ENCODE results near the gene SNAPC1. TPM values are rescaled to one million over a fixed set of nuclear protein-coding genes. Genes with fewer than 3 reads are reported as not detected.

Gene SNAPC1
- total RNA-seq, 1 donor = 9.9 TPM

DNA sequence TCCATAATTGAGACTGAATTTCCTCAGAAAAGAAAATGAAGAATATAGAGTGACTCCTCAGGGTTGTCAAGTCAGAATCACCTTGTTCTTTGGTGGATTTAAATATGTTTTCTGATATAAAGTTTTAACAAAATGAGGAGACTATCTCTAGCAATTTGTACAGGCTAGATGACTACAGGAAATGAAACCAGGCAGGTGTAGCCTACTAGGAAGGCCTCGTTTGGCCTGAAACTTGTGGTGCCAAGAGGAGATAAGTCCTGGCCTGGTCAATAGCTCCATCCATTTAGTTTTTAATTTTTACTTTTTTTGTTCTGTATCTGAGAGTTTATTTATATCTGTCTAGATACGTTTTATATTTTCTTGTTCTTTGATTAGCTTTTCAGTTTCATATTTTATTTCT lies 41.5 kb downstream of the SNAPC1 start:
- TF ChIP-seq, protein P1, sequence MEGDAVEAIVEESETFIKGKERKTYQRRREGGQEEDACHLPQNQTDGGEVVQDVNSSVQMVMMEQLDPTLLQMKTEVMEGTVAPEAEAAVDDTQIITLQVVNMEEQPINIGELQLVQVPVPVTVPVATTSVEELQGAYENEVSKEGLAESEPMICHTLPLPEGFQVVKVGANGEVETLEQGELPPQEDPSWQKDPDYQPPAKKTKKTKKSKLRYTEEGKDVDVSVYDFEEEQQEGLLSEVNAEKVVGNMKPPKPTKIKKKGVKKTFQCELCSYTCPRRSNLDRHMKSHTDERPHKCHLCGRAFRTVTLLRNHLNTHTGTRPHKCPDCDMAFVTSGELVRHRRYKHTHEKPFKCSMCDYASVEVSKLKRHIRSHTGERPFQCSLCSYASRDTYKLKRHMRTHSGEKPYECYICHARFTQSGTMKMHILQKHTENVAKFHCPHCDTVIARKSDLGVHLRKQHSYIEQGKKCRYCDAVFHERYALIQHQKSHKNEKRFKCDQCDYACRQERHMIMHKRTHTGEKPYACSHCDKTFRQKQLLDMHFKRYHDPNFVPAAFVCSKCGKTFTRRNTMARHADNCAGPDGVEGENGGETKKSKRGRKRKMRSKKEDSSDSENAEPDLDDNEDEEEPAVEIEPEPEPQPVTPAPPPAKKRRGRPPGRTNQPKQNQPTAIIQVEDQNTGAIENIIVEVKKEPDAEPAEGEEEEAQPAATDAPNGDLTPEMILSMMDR (IDR thresholded peaks at IDR 0.05; ENCODE audit: insufficient read depth, low read length) = no peak
- H3K4me3 ChIP-seq (ENCODE audit: low read depth, low read length) = no peak overlapping the region
- DNase-seq (ENCODE audit: low read depth) = no peak

- TF ChIP-seq, protein P1 (IDR thresholded peaks at IDR 0.05; ENCODE audit: insufficient read depth, low read length) = no peak
- no peak overlapping the region for H3K4me3 ChIP-seq (ENCODE audit: low read depth, low read length)
- no peak for DNase-seq (ENCODE audit: low read depth)
Measured at GRCh38 chr14:61805451-61805850, 43.2 kb downstream of the SNAPC1 start.

GRCh38 chr14:61811882-61812346 lies 49.7 kb downstream of the SNAPC1 start:
- DNase-seq (ENCODE audit: low read depth) = no peak
- TF ChIP-seq, protein P1 (IDR thresholded peaks at IDR 0.05; ENCODE audit: insufficient read depth, low read length) = no peak
- no peak overlapping the region for H3K4me3 ChIP-seq (ENCODE audit: low read depth, low read length)

- TF ChIP-seq, protein P1 (IDR thresholded peaks at IDR 0.05; ENCODE audit: insufficient read depth, low read length) = no peak
- DNase-seq (ENCODE audit: low read depth) = no peak
- peak within 1 kb of the TSS; percentile 57 for H3K4me3 ChIP-seq (ENCODE audit: low read depth, low read length)
Measured at GRCh38 chr14:61812347-61813095, 50.3 kb downstream of the SNAPC1 start, which contains the start of gene SYT16. TSS of gene SYT16 (plus strand) at chr14:61812703.

DNA sequence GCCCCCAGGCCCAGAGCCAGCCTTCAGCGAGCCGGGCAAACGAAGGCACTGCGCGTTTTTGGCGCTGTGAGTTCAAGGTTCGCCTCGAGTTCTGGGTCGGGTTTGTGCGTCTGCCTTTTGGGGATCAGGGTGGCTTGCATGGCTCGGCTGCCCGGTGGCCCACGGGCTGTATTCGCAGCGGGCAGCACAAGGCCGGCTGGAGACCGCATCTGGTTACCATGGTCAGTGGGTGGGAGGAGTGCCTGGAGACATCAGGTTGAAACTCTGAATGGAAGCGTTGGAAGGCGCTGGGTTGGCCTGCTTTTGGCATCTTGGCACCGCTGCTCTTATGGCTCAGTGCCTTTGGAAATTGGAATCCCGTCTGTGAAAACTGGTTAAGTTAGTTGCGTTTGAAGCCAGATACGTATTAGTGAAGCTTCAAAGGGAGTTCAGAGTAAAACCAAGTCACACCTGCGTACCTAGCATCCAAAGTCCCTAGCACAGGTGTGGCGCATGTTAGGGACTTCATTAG lies 50.9 kb downstream of the SNAPC1 start:
- TF ChIP-seq, protein P1 (IDR thresholded peaks at IDR 0.05; ENCODE audit: insufficient read depth, low read length) = no peak
- H3K4me3 ChIP-seq (ENCODE audit: low read depth, low read length) = peak overlapping the region; percentile 57
- no peak for DNase-seq (ENCODE audit: low read depth)

DNA sequence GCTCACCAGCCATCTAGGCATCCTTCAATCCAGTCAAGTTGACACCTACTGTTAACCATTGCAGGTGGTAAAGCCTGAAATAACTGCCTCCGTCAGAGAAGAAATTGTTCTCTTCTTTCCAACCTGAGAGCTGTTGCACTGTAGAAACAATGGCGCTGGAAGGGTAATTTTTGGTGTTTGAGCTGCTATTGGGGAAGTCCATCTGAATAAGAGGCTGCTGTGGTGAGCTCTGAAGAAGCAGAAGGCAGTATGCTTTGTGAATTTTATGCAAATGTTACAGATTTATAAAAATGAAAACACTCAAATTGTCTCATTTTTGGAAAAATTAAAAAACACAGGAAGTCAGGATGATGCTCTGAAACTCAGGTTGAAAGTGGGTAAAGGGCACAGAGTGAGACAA lies 60.2 kb downstream of the SNAPC1 start:
- no peak overlapping the region for H3K4me3 ChIP-seq (ENCODE audit: low read depth, low read length)
- TF ChIP-seq, protein P1 (IDR thresholded peaks at IDR 0.05; ENCODE audit: insufficient read depth, low read length) = no peak
- DNase-seq (ENCODE audit: low read depth) = no peak

All from fibroblast of the aortic adventitia (primary cell).